H1 (cell line): ENCODE measurements around the gene NOTUM. TPM values are rescaled to one million over a fixed set of nuclear protein-coding genes. Genes with fewer than 3 reads are reported as not detected.

Experiments used
- CTCF ChIA-PET: fragments of 300-600 bp; sonication (Branson Sonifier 250); formaldehyde crosslinking; loops from one replicate; lab custom pipeline; 2021; ENCODE audit not compliant: partially characterized antibody; lab: Charles Lee
- POLR2A ChIA-PET: fragments of 300-600 bp; sonication (Branson Sonifier 250); formaldehyde crosslinking; loops from one replicate; lab custom pipeline; 2021; ENCODE audit warnings: inconsistent platforms; ENCODE audit not compliant: partially characterized antibody; lab: Charles Lee
- DNase-seq, 2 experiments: peaks; one replicate each; pipeline versions ENCODE4 v3.0.0 to v3.0.0-alpha.2; 2010 to 2022; ENCODE audit warnings: low spot score in 2 of 2, low read depth in 1 of 2, mixed read lengths in 1 of 2
- FAIRE-seq: peaks from 2 replicates; lab custom pipeline; 2011; peaks lifted over from hg19 to GRCh38; lab: Jason Lieb, UNC
- H2AFZ ChIP-seq: 2 replicates; pipeline ENCODE4 v1.8.1; 2012; ENCODE audit warnings: low read length, inconsistent platforms
- H2AK5ac ChIP-seq: 2 replicates; pipeline ENCODE4 v1.6.1; 2013; ENCODE audit warnings: low read depth, low read length
- H2BK120ac ChIP-seq: replicated peaks from 2 replicates; pipeline ENCODE3; 2013; ENCODE audit warnings: low read depth, low read length, inconsistent platforms
- H2BK12ac ChIP-seq: 2 replicates; pipeline ENCODE4 v1.6.1; 2013; ENCODE audit warnings: low read depth, low read length
- H2BK15ac ChIP-seq: 2 replicates; pipeline ENCODE4 v1.6.1; 2013; ENCODE audit warnings: low read length
- H2BK20ac ChIP-seq: 2 replicates; pipeline ENCODE4 v1.6.1; 2013; ENCODE audit warnings: low read length
- H2BK5ac ChIP-seq: 2 replicates; pipeline ENCODE4 v1.6.1; 2013; ENCODE audit warnings: low read depth, low read length
- H3K14ac ChIP-seq: 2 replicates; pipeline ENCODE4 v1.6.1; 2013; ENCODE audit warnings: inconsistent platforms; ENCODE audit not compliant: insufficient read length
- H3K18ac ChIP-seq: 2 replicates; pipeline ENCODE4 v1.6.1; 2013; ENCODE audit warnings: low read length; ENCODE audit errors: extremely low read depth
- H3K23ac ChIP-seq: 2 replicates; pipeline ENCODE4 v1.6.1; 2013; ENCODE audit warnings: inconsistent platforms; ENCODE audit not compliant: insufficient read length
- H3K23me2 ChIP-seq: 2 replicates; pipeline ENCODE4 v1.6.1; 2013; ENCODE audit warnings: low read depth, low read length
- H3K27ac ChIP-seq: 2 replicates; pipeline ENCODE4 v1.6.1; 2011; ENCODE audit warnings: low read depth, low read length, inconsistent platforms
- H3K27me3 ChIP-seq, 4 experiments: replicated peaks in 1 of 4; 1 replicate in 1 of 4; 2 replicates in 3 of 4; pipeline versions ENCODE4 v1.6.1 to v1.8.1; 2011 to 2013; ENCODE audit warnings: low read length in 3 of 4, mild to moderate bottlenecking in 3 of 4, inconsistent platforms in 2 of 4, mixed read lengths in 2 of 4, moderate library complexity in 1 of 4; ENCODE audit not compliant: control insufficient read depth in 3 of 4, insufficient read depth in 3 of 4; ENCODE audit errors: extremely low read depth in 1 of 4
- H3K36me3 ChIP-seq, 4 experiments: 2 replicates each; pipeline versions ENCODE4 v1.6.1 to v1.8.1; 2011 to 2013; ENCODE audit warnings: mild to moderate bottlenecking in 4 of 4, low read length in 3 of 4, moderate library complexity in 2 of 4, control low read depth in 1 of 4, inconsistent platforms in 1 of 4; ENCODE audit not compliant: insufficient read depth in 4 of 4, control insufficient read depth in 2 of 4
- H3K4ac ChIP-seq: replicated peaks from 2 replicates; pipeline ENCODE3; 2013; ENCODE audit warnings: low read length, low read depth, mixed read lengths, inconsistent platforms; ENCODE audit not compliant: insufficient read length
- H3K4me1 ChIP-seq, 4 experiments: replicated peaks in 1 of 4; 1 replicate in 1 of 4; 2 replicates in 3 of 4; pipeline versions ENCODE4 v1.6.1 to v1.8.1; 2011 to 2013; ENCODE audit warnings: low read length in 3 of 4, inconsistent platforms in 2 of 4, mixed read lengths in 1 of 4; ENCODE audit not compliant: insufficient read depth in 4 of 4, control insufficient read depth in 3 of 4
- H3K4me2 ChIP-seq, 2 experiments: 2 replicates each; pipeline versions ENCODE4 v1.6.1 to v1.8.1; 2011 to 2013; ENCODE audit warnings: low read depth in 2 of 2, low read length in 2 of 2, control low read depth in 1 of 2, inconsistent platforms in 1 of 2, mild to moderate bottlenecking in 1 of 2; ENCODE audit not compliant: insufficient read depth in 1 of 2
- H3K4me3 ChIP-seq, 4 experiments: fragments of 200-600, 300-600 bp in 1 of 4; sonication (generic), shearing (Covaris generic), sonication (Bioruptor Twin) in 1 of 4; 2 replicates each; pipeline versions ENCODE4 v1.5.1 to v1.8.1; 2011 to 2016; ENCODE audit warnings: low read length in 4 of 4, low read depth in 3 of 4, control low read depth in 2 of 4, inconsistent platforms in 2 of 4, mild to moderate bottlenecking in 2 of 4, mixed read lengths in 1 of 4, moderate library complexity in 1 of 4; ENCODE audit not compliant: insufficient read depth in 2 of 4; ENCODE audit errors: extremely low read depth in 1 of 4
- H3K56ac ChIP-seq: replicated peaks from 2 replicates; pipeline ENCODE3; 2013; ENCODE audit warnings: low read depth, mild to moderate bottlenecking, mixed read lengths, low read length, inconsistent platforms; ENCODE audit not compliant: insufficient read length
- H3K79me1 ChIP-seq: 2 replicates; pipeline ENCODE4 v1.6.1; 2013; ENCODE audit warnings: low read depth, low read length, control low read depth
- H3K79me2 ChIP-seq, 2 experiments: 2 replicates each; pipeline versions ENCODE4 v1.6.1 to v1.8.1; 2012 to 2013; ENCODE audit warnings: low read length in 2 of 2, mild to moderate bottlenecking in 2 of 2, inconsistent platforms in 1 of 2; ENCODE audit not compliant: insufficient read depth in 2 of 2, control insufficient read depth in 1 of 2
- H3K9ac ChIP-seq, 4 experiments: replicated peaks in 1 of 4; 1 replicate in 1 of 4; 2 replicates in 3 of 4; pipeline versions ENCODE4 v1.6.1 to v1.8.1; 2011 to 2013; ENCODE audit warnings: low read depth in 3 of 4, low read length in 3 of 4, control low read depth in 2 of 4, mild to moderate bottlenecking in 2 of 4, moderate library complexity in 2 of 4, inconsistent platforms in 1 of 4; ENCODE audit errors: extremely low read depth in 1 of 4
- H3K9me3 ChIP-seq, 2 experiments: 2 replicates each; pipeline versions ENCODE4 v1.6.1 to v1.8.1; 2012 to 2013; ENCODE audit warnings: mild to moderate bottlenecking in 2 of 2, moderate library complexity in 2 of 2, control low read depth in 1 of 2, inconsistent platforms in 1 of 2, low read depth in 1 of 2, low read length in 1 of 2, mixed read lengths in 1 of 2; ENCODE audit not compliant: insufficient read depth in 2 of 2
- H4K20me1 ChIP-seq, 2 experiments: replicated peaks in 1 of 2; 2 replicates each; pipeline versions ENCODE3 to v1.8.1; 2011 to 2013; ENCODE audit warnings: inconsistent platforms in 2 of 2, low read length in 2 of 2, mild to moderate bottlenecking in 1 of 2; ENCODE audit not compliant: insufficient read depth in 2 of 2, control insufficient read depth in 1 of 2
- H4K5ac ChIP-seq: 2 replicates; pipeline ENCODE4 v1.6.1; 2013; ENCODE audit warnings: low read length, low read depth, mixed read lengths, inconsistent platforms; ENCODE audit not compliant: insufficient read length
- H4K8ac ChIP-seq: 2 replicates; pipeline ENCODE4 v1.8.0; 2013; ENCODE audit warnings: mild to moderate bottlenecking, moderate library complexity, low read length, inconsistent platforms; ENCODE audit not compliant: insufficient read depth; ENCODE audit errors: extremely low read depth
- H4K91ac ChIP-seq: replicated peaks from 2 replicates; pipeline ENCODE3; 2013; ENCODE audit warnings: low read length, mixed read lengths, inconsistent platforms; ENCODE audit not compliant: insufficient read length
- BACH1 ChIP-seq: IDR thresholded peaks from 2 replicates; pipeline ENCODE4 v1.6.1; 2012; ENCODE audit warnings: low read length, improper control_type of control experiment
- CBX8 ChIP-seq: fragments of 300-800, 300-1000 bp; sonication (generic); IDR thresholded peaks from 2 replicates; pipeline ENCODE4 v1.7.1; 2016; ENCODE audit warnings: low read depth, low read length, borderline replicate concordance
- HDAC2 ChIP-seq, 2 experiments: fragments of 300-600 bp in 1 of 2; sonication (generic) in 1 of 2; IDR thresholded peaks; 2 replicates each; pipeline ENCODE4 v1.6.1; 2011 to 2012; ENCODE audit warnings: low read depth in 2 of 2, low read length in 2 of 2, mild to moderate bottlenecking in 2 of 2, moderate library complexity in 2 of 2, borderline replicate concordance in 1 of 2, inconsistent platforms in 1 of 2
- KDM5A ChIP-seq: fragments of 200-600 bp; IDR thresholded peaks from 2 replicates; pipeline ENCODE4 v1.7.1; 2012; ENCODE audit warnings: mild to moderate bottlenecking, low read length, inconsistent platforms, mixed read lengths
- PHF8 ChIP-seq: fragments of 200-600 bp; sonication (generic); conservative IDR thresholded peaks from 2 replicates; pipeline ENCODE4 v1.7.1; 2012; ENCODE audit warnings: low read depth, mild to moderate bottlenecking, inconsistent platforms, low read length, moderate library complexity
- POLR2AphosphoS5 ChIP-seq: IDR thresholded peaks from 2 replicates; pipeline ENCODE4 v1.6.1; 2011; ENCODE audit warnings: low read depth, low read length
- RBBP5 ChIP-seq: IDR thresholded peaks from 2 replicates; pipeline ENCODE4 v1.7.1; 2012; ENCODE audit warnings: low read depth, mild to moderate bottlenecking, inconsistent platforms, low read length, moderate library complexity, borderline replicate concordance
- SP4 ChIP-seq: IDR thresholded peaks from 2 replicates; pipeline ENCODE4 v1.6.1; 2012; ENCODE audit warnings: low read length, inconsistent platforms
- TAF7 ChIP-seq: optimal IDR thresholded peaks from 2 replicates; pipeline ENCODE3; 2011; ENCODE audit warnings: low read depth, mild to moderate bottlenecking, inconsistent platforms, low read length, moderate library complexity, borderline replicate concordance
- TBP ChIP-seq: IDR thresholded peaks from 2 replicates; pipeline ENCODE4 v1.6.1; 2011; ENCODE audit warnings: low read depth, low read length, improper control_type of control experiment
- TEAD4 ChIP-seq: IDR thresholded peaks from 2 replicates; pipeline ENCODE4 v1.6.1; 2012; ENCODE audit warnings: low read depth, low read length, inconsistent platforms, mixed read lengths
- ZNF274 ChIP-seq: IDR thresholded peaks from 2 replicates; pipeline ENCODE4 v1.7.0; 2012; ENCODE audit warnings: low read length, borderline replicate concordance; ENCODE audit errors: extremely low read depth
- WGBS, 2 experiments: shearing (Covaris generic) in 1 of 2; methylation state at CpG; one replicate each; pipeline versions ENCODE4 v1.1.6 to v1.1.7; 2013 to 2015; ENCODE audit warnings: low lambda C conversion rate in 2 of 2, mixed read lengths in 2 of 2, inconsistent platforms in 1 of 2, low coverage in 1 of 2, missing lambda C conversion rate in 1 of 2; ENCODE audit not compliant: insufficient replicate concordance in 2 of 2, insufficient coverage in 1 of 2, insufficient read length in 1 of 2; ENCODE audit errors: extremely low coverage in 1 of 2, missing lambda C conversion rate in 1 of 2; 5-methylcytosine and 5-hydroxymethylcytosine counted together
- polyA plus RNA-seq, 7 experiments: library from polyadenylated mRNA; depleted of rRNA in 3 of 7; stranded (reverse) in 5 of 7; unstranded in 2 of 7; fragments of >200 nt in 5 of 7; fragments of 200-250 nt in 2 of 7; gene quantifications; 1 replicate in 5 of 7; 2 replicates in 1 of 7; 4 replicates in 1 of 7; pipeline versions ENCODE4 v1.2.1 to v1.2.3, GENCODE V29; 2011 to 2013; ENCODE audit warnings: missing spikeins in 2 of 7, mixed read lengths in 2 of 7
- total RNA-seq: library from RNA; stranded (reverse); fragmentation: NEBNext Ultra II Directional; extraction: Animal tissue kit (Norgen Biotek cat#: 25700); gene quantifications from 2 replicates; pipeline ENCODE4 v1.2.1, GENCODE V29; 2021

Gene NOTUM
- total and polyA plus RNA-seq, 2 of the 8 experiments (the other 6 are each of a cell fraction or from before 2014, with no cell fraction given): 0.45 to 0.76 TPM

- Histone ChIP-seq H2BK20ac (no peak overlapping the region), H3K4ac (no peak overlapping the region), H3K23ac (no peak overlapping the region), H2BK5ac (peak overlapping the region; percentile 63; the same call in 1 of the 2 replicates), H3K9me3 (no peaks in the 10 kb centered on the region), H3K23me2 (no peaks in the 10 kb centered on the region), H3K14ac (no peak overlapping the region), H4K20me1 (peaks cover 3 to 14% of the 10 kb centered on the region in 2 experiments), H3K56ac (no peak overlapping the region), H3K27ac (no peak overlapping the region), H3K4me1 (peaks cover 0 to 31% (median 27%) of the 10 kb centered on the region in 4 experiments; a peak in 6 of 7 replicates), H2AK5ac (no peak overlapping the region), H3K18ac (peak overlapping the region; percentile 51; the same call in 1 of the 2 replicates), H3K4me3 (peak overlapping the region in 1 of 4 experiments; percentile 9; a peak in 2 of 8 replicates), H4K8ac (no peak overlapping the region), H2BK120ac (no peak overlapping the region), H2BK12ac (no peak overlapping the region; the same call in 1 of the 2 replicates), H4K91ac (peak overlapping the region; percentile 32), H2BK15ac (no peak overlapping the region), H3K79me2 (peaks cover 0 to 3% of the 10 kb centered on the region in 2 experiments; a peak in 1 of 4 replicates), H2AFZ (no peak overlapping the region), H4K5ac (no peak overlapping the region), H3K79me1 (peaks cover 9% of the 10 kb centered on the region), H3K4me2 (peak overlapping the region; percentile 12 to 14; a peak in 3 of 4 replicates), H3K9ac (no peak overlapping the region; a peak in 2 of 7 replicates), H3K36me3 (peaks cover 0 to 4% (median 0%) of the 10 kb centered on the region in 4 experiments; a peak in 2 of 8 replicates), H3K27me3 (no peaks in the 10 kb centered on the region)
- CTCF ChIA-PET: interaction anchor here (0.8 to 1.8 kb wide), 7 partner anchors 10 to 309 kb away, joined by 3 to 12 read pairs (median 4); no protein-coding TSS in a partner anchor
- FAIRE-seq (no peak), DNase-seq (no peak)
- WGBS, 2 experiments: 62% methylated on average over 31 of the region's 31 CpGs; no CpG with 5 or more reads in 1 of the 2 experiments
- POLR2A ChIA-PET: interaction anchor here (0.6 to 5.1 kb wide), 7 partner anchors 10 to 67 kb away, joined by 3 to 40 read pairs (median 5); partner anchors contain the start of gene ASPSCR1
- TF ChIP-seq RBBP5 (peak; percentile 11; the same call in 1 of the 2 replicates), SP4 (no peak), HDAC2 (IDR thresholded peaks at IDR 0.05; ENCODE audit: borderline replicate concordance in 1 of 2, low read depth in 2 of 2, low read length in 2 of 2) (no peak), PHF8 (no peak), KDM5A (no peak), CBX8 (no peak), BACH1 (no peak), POLR2AphosphoS5 (no peak), TEAD4 (no peak), TAF7 (no peak), TBP (no peak), ZNF274 (no peak)
Measured at GRCh38 chr17:81991684-81992305, 30.8 kb upstream of the NOTUM start.
